ENCODE measurements around the gene HMCN1.
A peak's percentile ranks its signal among the peaks of the same experiment; 100 is the strongest.
"Not testable (repeated sequence)": the region's sequence is repeated elsewhere in the genome, so short reads cannot be mapped to it uniquely, and the experiment has no call there.

HMCN1 gene

DNA sequence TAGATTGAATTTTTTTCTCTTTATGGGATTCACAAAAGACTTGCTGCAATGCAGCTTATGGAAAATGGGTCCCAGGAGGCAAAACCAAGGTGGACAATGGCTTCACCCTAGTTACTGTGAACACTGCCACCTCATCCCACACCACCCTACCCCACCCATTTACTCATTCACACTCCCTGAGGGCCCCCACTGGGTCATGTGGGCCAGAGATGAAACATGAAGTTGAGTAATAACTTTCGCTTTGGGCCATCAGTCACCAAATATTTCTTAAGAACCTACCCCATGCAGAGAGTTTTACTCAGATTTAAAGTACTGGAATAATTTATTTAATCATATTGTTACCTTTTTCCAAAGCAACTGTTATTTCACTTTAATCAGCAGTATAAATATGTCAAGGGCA, 449.0 kb downstream of the HMCN1 start:
- Histone ChIP-seq H3K79me2 (ENCODE audit: insufficient read depth, low read depth) (no peaks in the 10 kb centered on the region), H3K9ac (no peak overlapping the region), H4K20me1 (ENCODE audit: insufficient read depth) (no peaks in the 10 kb centered on the region), H3K36me3 (ENCODE audit: insufficient read depth) (no peaks in the 10 kb centered on the region), H3K4me3 (IDR thresholded peaks at IDR 0.05; ENCODE audit: insufficient read depth, low read depth, low read length) (peak overlapping the region; percentile 72), H2AFZ (ENCODE audit: low read depth) (no peak overlapping the region), H3K27me3 (ENCODE audit: insufficient read depth, low read depth) (no peaks in the 10 kb centered on the region), H3K4me1 (ENCODE audit: low read depth, poor library complexity, severe bottlenecking) (peaks cover 23% of the 10 kb centered on the region), H3K27ac (no peak overlapping the region), H3K4me2 (peak overlapping the region; percentile 50)
- TF ChIP-seq, protein P1, sequence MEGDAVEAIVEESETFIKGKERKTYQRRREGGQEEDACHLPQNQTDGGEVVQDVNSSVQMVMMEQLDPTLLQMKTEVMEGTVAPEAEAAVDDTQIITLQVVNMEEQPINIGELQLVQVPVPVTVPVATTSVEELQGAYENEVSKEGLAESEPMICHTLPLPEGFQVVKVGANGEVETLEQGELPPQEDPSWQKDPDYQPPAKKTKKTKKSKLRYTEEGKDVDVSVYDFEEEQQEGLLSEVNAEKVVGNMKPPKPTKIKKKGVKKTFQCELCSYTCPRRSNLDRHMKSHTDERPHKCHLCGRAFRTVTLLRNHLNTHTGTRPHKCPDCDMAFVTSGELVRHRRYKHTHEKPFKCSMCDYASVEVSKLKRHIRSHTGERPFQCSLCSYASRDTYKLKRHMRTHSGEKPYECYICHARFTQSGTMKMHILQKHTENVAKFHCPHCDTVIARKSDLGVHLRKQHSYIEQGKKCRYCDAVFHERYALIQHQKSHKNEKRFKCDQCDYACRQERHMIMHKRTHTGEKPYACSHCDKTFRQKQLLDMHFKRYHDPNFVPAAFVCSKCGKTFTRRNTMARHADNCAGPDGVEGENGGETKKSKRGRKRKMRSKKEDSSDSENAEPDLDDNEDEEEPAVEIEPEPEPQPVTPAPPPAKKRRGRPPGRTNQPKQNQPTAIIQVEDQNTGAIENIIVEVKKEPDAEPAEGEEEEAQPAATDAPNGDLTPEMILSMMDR (conservative IDR thresholded peaks at IDR 0.05; ENCODE audit: low read depth, low read length), result no peak

- H3K9ac ChIP-seq, result peak overlapping the region; percentile 1; the same call in 1 of the 2 replicates
- H3K79me2 ChIP-seq (ENCODE audit: insufficient read depth, low read depth), result no peaks in the 10 kb centered on the region
- no peaks in the 10 kb centered on the region for H3K27me3 ChIP-seq (ENCODE audit: insufficient read depth, low read depth)
- no peaks in the 10 kb centered on the region for H3K36me3 ChIP-seq (ENCODE audit: insufficient read depth)
- H2AFZ ChIP-seq (ENCODE audit: low read depth), result peak overlapping the region; percentile 19; the same call in 1 of the 2 replicates
- peak overlapping the region; percentile 16; the same call in 1 of the 2 replicates for H3K27ac ChIP-seq
- TF ChIP-seq, protein P1 (conservative IDR thresholded peaks at IDR 0.05; ENCODE audit: low read depth, low read length), result no peak
- H3K4me2 ChIP-seq, result peak overlapping the region; percentile 50
- H3K4me1 ChIP-seq (ENCODE audit: low read depth, poor library complexity, severe bottlenecking), result peaks cover 23% of the 10 kb centered on the region
- H3K4me3 ChIP-seq (IDR thresholded peaks at IDR 0.05; ENCODE audit: insufficient read depth, low read depth, low read length), result peak overlapping the region; percentile 72
- H4K20me1 ChIP-seq (ENCODE audit: insufficient read depth), result no peaks in the 10 kb centered on the region
Observed at GRCh38 chr1:186183970-186184628, 449.9 kb downstream of the HMCN1 start.

- H4K20me1 ChIP-seq (ENCODE audit: insufficient read depth); H3K36me3 ChIP-seq (ENCODE audit: insufficient read depth); H3K4me2 ChIP-seq; H3K4me3 ChIP-seq (IDR thresholded peaks at IDR 0.05; ENCODE audit: insufficient read depth, low read depth, low read length); H3K27me3 ChIP-seq (ENCODE audit: insufficient read depth, low read depth); H3K27ac ChIP-seq; H3K9ac ChIP-seq; H3K79me2 ChIP-seq (ENCODE audit: insufficient read depth, low read depth); H2AFZ ChIP-seq (ENCODE audit: low read depth): not testable (repeated sequence)
- peaks cover 23% of the 10 kb centered on the region for H3K4me1 ChIP-seq (ENCODE audit: low read depth, poor library complexity, severe bottlenecking)
Observed at GRCh38 chr1:186186251-186186650, 452.1 kb downstream of the HMCN1 start.

- Histone ChIP-seq H3K4me3 (IDR thresholded peaks at IDR 0.05; ENCODE audit: insufficient read depth, low read depth, low read length) (no peak overlapping the region), H3K9ac (no peak overlapping the region), H2AFZ (ENCODE audit: low read depth) (no peak overlapping the region), H3K79me2 (ENCODE audit: insufficient read depth, low read depth) (no peaks in the 10 kb centered on the region), H3K4me1 (ENCODE audit: low read depth, poor library complexity, severe bottlenecking) (peaks cover 23% of the 10 kb centered on the region), H3K27me3 (ENCODE audit: insufficient read depth, low read depth) (no peaks in the 10 kb centered on the region), H4K20me1 (ENCODE audit: insufficient read depth) (no peaks in the 10 kb centered on the region), H3K36me3 (ENCODE audit: insufficient read depth) (no peaks in the 10 kb centered on the region), H3K27ac (no peak overlapping the region), H3K4me2 (no peak overlapping the region)
- TF ChIP-seq, protein P1 (conservative IDR thresholded peaks at IDR 0.05; ENCODE audit: low read depth, low read length), result no peak
Observed at GRCh38 chr1:186187601-186188000, 453.4 kb downstream of the HMCN1 start.

GRCh38 chr1:186188004-186188539, 453.9 kb downstream of the HMCN1 start:
- Histone ChIP-seq H3K4me1 (ENCODE audit: low read depth, poor library complexity, severe bottlenecking) (peaks cover 21% of the 10 kb centered on the region), H2AFZ (ENCODE audit: low read depth) (no peak overlapping the region), H4K20me1 (ENCODE audit: insufficient read depth) (no peaks in the 10 kb centered on the region), H3K79me2 (ENCODE audit: insufficient read depth, low read depth) (no peaks in the 10 kb centered on the region), H3K27me3 (ENCODE audit: insufficient read depth, low read depth) (no peaks in the 10 kb centered on the region), H3K27ac (no peak overlapping the region), H3K36me3 (ENCODE audit: insufficient read depth) (no peaks in the 10 kb centered on the region), H3K9ac (no peak overlapping the region), H3K4me3 (IDR thresholded peaks at IDR 0.05; ENCODE audit: insufficient read depth, low read depth, low read length) (no peak overlapping the region), H3K4me2 (no peak overlapping the region)
- TF ChIP-seq, protein P1 (conservative IDR thresholded peaks at IDR 0.05; ENCODE audit: low read depth, low read length), result no peak

All from KMS-11 (cell line).